OCI-LY3 (cell line): ENCODE measurements around the gene ZNF467.

Experiments used
- EZH2phosphoT487 ChIP-seq: fragments of 200-600 bp; shearing (Covaris generic); IDR thresholded peaks from 2 replicates; pipeline ENCODE4 v1.6.1; 2018; ENCODE audit warnings: antibody characterized with exemption, mixed run types, low read depth
- TF ChIP-seq, protein P1 (sequence below): fragments of 200-600, 300-600 bp; sonication (generic); IDR thresholded peaks from 2 replicates; pipeline ENCODE4 v1.5.1; 2014; ENCODE audit warnings: antibody characterized with exemption, low read length, low read depth

DNA sequence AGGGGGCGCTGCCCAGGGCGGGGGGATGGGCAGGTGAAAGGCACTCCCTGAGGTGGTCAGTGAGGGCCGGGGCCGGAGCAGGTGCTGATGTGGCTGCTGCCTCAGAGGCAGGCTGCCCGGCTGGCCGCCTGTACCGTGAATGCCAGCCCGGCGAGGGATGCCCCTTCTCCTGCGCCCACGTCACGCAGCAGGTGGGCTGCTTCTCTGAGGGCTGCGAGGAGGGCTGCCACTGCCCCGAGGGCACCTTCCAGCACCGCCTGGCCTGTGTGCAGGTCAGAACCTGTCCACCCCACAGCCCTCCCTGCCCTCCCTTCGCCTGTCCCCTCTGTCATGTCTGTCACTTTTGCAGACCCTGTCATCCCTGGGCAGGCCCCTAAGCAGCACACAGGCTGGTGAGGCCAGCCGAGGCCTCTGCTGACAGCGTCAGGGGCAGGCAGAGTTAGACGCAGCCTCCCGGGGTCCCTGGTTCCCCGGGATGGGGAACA, 42.9 kb upstream of the ZNF467 start:
- TF ChIP-seq, protein P1, sequence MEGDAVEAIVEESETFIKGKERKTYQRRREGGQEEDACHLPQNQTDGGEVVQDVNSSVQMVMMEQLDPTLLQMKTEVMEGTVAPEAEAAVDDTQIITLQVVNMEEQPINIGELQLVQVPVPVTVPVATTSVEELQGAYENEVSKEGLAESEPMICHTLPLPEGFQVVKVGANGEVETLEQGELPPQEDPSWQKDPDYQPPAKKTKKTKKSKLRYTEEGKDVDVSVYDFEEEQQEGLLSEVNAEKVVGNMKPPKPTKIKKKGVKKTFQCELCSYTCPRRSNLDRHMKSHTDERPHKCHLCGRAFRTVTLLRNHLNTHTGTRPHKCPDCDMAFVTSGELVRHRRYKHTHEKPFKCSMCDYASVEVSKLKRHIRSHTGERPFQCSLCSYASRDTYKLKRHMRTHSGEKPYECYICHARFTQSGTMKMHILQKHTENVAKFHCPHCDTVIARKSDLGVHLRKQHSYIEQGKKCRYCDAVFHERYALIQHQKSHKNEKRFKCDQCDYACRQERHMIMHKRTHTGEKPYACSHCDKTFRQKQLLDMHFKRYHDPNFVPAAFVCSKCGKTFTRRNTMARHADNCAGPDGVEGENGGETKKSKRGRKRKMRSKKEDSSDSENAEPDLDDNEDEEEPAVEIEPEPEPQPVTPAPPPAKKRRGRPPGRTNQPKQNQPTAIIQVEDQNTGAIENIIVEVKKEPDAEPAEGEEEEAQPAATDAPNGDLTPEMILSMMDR: no peak
- no peak for TF ChIP-seq EZH2phosphoT487
